Fibroblast of lung (primary cell): ENCODE data around the gene ITPR2.

ENCODE experiments used
- EZH2 ChIP-seq: IDR thresholded peaks from 2 replicates; pipeline ENCODE4 v1.5.1; 2012; ENCODE audit warnings: low read length, control low read depth, mild to moderate bottlenecking; ENCODE audit errors: missing control alignments
- TF ChIP-seq, protein P1 (sequence below), 2 donors: IDR thresholded peaks in 1 of 2; conservative IDR thresholded peaks in 1 of 2; 1 replicate in 1 of 2; 2 replicates in 1 of 2; pipeline ENCODE4 v1.5.1; 2011 to 2012; ENCODE audit warnings: low read length in 2 of 2, control low read depth in 1 of 2, inconsistent platforms in 1 of 2, low read depth in 1 of 2, mild to moderate bottlenecking in 1 of 2

DNA sequence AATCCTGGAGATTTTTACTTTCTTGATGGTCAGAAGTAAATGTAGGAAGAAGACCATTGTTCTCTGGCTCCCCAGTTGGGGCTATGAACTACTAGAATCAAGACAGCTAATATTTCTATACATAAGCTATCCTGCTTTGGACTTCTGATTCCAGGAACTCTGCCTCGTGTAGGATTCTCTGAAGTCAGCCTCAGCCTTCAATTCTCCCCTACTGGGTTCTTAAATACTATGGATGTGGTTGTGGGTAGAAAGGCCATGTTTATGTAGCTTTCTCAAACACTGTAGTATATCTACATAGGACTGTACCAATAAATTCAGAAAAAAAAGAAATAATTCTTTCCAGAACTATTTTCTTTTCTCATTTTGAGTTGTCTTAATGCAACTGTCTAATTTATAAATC lies 302.5 kb downstream of the ITPR2 start:
- TF ChIP-seq, protein P1, sequence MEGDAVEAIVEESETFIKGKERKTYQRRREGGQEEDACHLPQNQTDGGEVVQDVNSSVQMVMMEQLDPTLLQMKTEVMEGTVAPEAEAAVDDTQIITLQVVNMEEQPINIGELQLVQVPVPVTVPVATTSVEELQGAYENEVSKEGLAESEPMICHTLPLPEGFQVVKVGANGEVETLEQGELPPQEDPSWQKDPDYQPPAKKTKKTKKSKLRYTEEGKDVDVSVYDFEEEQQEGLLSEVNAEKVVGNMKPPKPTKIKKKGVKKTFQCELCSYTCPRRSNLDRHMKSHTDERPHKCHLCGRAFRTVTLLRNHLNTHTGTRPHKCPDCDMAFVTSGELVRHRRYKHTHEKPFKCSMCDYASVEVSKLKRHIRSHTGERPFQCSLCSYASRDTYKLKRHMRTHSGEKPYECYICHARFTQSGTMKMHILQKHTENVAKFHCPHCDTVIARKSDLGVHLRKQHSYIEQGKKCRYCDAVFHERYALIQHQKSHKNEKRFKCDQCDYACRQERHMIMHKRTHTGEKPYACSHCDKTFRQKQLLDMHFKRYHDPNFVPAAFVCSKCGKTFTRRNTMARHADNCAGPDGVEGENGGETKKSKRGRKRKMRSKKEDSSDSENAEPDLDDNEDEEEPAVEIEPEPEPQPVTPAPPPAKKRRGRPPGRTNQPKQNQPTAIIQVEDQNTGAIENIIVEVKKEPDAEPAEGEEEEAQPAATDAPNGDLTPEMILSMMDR (conservative IDR thresholded peaks at IDR 0.05 in 1 of 2, IDR thresholded peaks at IDR 0.05 in 1 of 2; ENCODE audit: low read depth in 1 of 2, low read length in 2 of 2), result no peak
- no peak for TF ChIP-seq EZH2
